Neural progenitor cell (in vitro differentiated cells): ENCODE measurements around the gene METTL23. TPM values are rescaled to one million over a fixed set of nuclear protein-coding genes. Genes with fewer than 3 reads are reported as not detected.

Experiments
- DNase-seq: peaks from one replicate; pipeline ENCODE4 v3.0.0-alpha.2; 2016; ENCODE audit warnings: low spot score
- H2AFZ ChIP-seq: fragments of 200-600 bp; sonication (generic); replicated peaks from 2 replicates; pipeline ENCODE4 v1.6.1; 2016; ENCODE audit warnings: antibody characterized with exemption
- H3F3A ChIP-seq: fragments of 200-600 bp; sonication (generic); 2 replicates; pipeline ENCODE4 v1.6.1; 2016; ENCODE audit warnings: antibody characterized with exemption, low read depth
- H3K27ac ChIP-seq: fragments of 200-600 bp; sonication (generic); 2 replicates; pipeline ENCODE4 v1.5.1; 2016; ENCODE audit warnings: mild to moderate bottlenecking
- H3K27me3 ChIP-seq: fragments of 200-600 bp; sonication (generic); 2 replicates; pipeline ENCODE4 v1.6.1; 2016; ENCODE audit warnings: mild to moderate bottlenecking, moderate library complexity
- H3K36me3 ChIP-seq: fragments of 200-600 bp; sonication (generic); 2 replicates; pipeline ENCODE4 v1.5.1; 2016
- H3K4me1 ChIP-seq: fragments of 200-600 bp; sonication (generic); 2 replicates; pipeline ENCODE4 v1.6.1; 2016; ENCODE audit warnings: mixed run types
- H3K4me2 ChIP-seq: fragments of 200-600 bp; sonication (generic); 2 replicates; pipeline ENCODE4 v1.6.1; 2016
- H3K4me3 ChIP-seq: fragments of 200-600 bp; sonication (generic); 2 replicates; pipeline ENCODE4 v1.5.1; 2016
- H3K79me2 ChIP-seq: fragments of 200-600 bp; sonication (generic); 2 replicates; pipeline ENCODE4 v1.6.1; 2016; ENCODE audit warnings: low read depth
- H3K9ac ChIP-seq: fragments of 200-600 bp; sonication (generic); 2 replicates; pipeline ENCODE4 v1.6.1; 2016
- H3K9me3 ChIP-seq: fragments of 200-600 bp; sonication (generic); 2 replicates; pipeline ENCODE4 v1.5.1; 2016; ENCODE audit warnings: low read depth
- H4K20me1 ChIP-seq: fragments of 200-600 bp; sonication (generic); 2 replicates; pipeline ENCODE4 v1.6.1; 2016; ENCODE audit warnings: low read depth
- H3K27ac Mint-ChIP-seq: 3 replicates; pipeline ENCODE4 v1.8.0; 2021; ENCODE audit warnings: mixed read lengths
- H3K27me3 Mint-ChIP-seq: 2 replicates; pipeline ENCODE4 v1.8.0; 2022; ENCODE audit warnings: low read depth, mild to moderate bottlenecking, inconsistent platforms, moderate library complexity, mixed read lengths; ENCODE audit not compliant: insufficient read depth
- H3K36me3 Mint-ChIP-seq: 3 replicates; pipeline ENCODE4 v1.8.0; 2021; ENCODE audit warnings: mixed read lengths
- H3K4me1 Mint-ChIP-seq: 3 replicates; pipeline ENCODE4 v1.8.0; 2021; ENCODE audit warnings: mixed read lengths
- H3K4me3 Mint-ChIP-seq: 3 replicates; pipeline ENCODE4 v1.8.0; 2021; ENCODE audit warnings: mild to moderate bottlenecking, moderate library complexity, mixed read lengths
- H3K9me3 Mint-ChIP-seq: 3 replicates; pipeline ENCODE4 v1.8.0; 2020; ENCODE audit warnings: mixed read lengths
- EZH2 ChIP-seq: fragments of 200-600 bp; sonication (generic); IDR thresholded peaks from 2 replicates; pipeline ENCODE4 v1.6.1; 2017; ENCODE audit warnings: antibody characterized with exemption, mild to moderate bottlenecking, moderate library complexity
- EZH2phosphoT487 ChIP-seq: fragments of 200-600 bp; sonication (generic); IDR thresholded peaks from 2 replicates; pipeline ENCODE4 v1.6.1; 2017; ENCODE audit warnings: antibody characterized with exemption
- total RNA-seq: library from RNA; depleted of rRNA; stranded (reverse); fragments of >200 nt; gene quantifications from 2 replicates; pipeline ENCODE4 v1.2.3, GENCODE V29; 2015; ENCODE audit warnings: low replicate concordance
- TF ChIP-seq, protein P1 (sequence below): fragments of 200-600 bp; sonication (generic); IDR thresholded peaks from 2 replicates; pipeline ENCODE4 v1.5.1; 2017; ENCODE audit warnings: antibody characterized with exemption, mild to moderate bottlenecking

METTL23 gene
- total RNA-seq, 1 donor from 2014 or later: 38.1 TPM

GRCh38 chr17:76702076-76702475 lies 24.6 kb upstream of the METTL23 start:
- H3K4me2 ChIP-seq: peak overlapping the region; percentile 62
- no peaks in the 10 kb centered on the region for H3K9me3 ChIP-seq
- TF ChIP-seq EZH2phosphoT487 (no peak), EZH2 (no peak)
- TF ChIP-seq, protein P1, sequence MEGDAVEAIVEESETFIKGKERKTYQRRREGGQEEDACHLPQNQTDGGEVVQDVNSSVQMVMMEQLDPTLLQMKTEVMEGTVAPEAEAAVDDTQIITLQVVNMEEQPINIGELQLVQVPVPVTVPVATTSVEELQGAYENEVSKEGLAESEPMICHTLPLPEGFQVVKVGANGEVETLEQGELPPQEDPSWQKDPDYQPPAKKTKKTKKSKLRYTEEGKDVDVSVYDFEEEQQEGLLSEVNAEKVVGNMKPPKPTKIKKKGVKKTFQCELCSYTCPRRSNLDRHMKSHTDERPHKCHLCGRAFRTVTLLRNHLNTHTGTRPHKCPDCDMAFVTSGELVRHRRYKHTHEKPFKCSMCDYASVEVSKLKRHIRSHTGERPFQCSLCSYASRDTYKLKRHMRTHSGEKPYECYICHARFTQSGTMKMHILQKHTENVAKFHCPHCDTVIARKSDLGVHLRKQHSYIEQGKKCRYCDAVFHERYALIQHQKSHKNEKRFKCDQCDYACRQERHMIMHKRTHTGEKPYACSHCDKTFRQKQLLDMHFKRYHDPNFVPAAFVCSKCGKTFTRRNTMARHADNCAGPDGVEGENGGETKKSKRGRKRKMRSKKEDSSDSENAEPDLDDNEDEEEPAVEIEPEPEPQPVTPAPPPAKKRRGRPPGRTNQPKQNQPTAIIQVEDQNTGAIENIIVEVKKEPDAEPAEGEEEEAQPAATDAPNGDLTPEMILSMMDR: no peak
- Mint-ChIP-seq H3K27ac (peak overlapping the region; percentile 1), H3K4me1 (peaks cover 64% of the 10 kb centered on the region), H3K27me3 (peaks cover 7% of the 10 kb centered on the region), H3K4me3 (no peak overlapping the region), H3K9me3 (no peaks in the 10 kb centered on the region), H3K36me3 (no peaks in the 10 kb centered on the region)
- H3K9ac ChIP-seq: no peak overlapping the region
- H3K36me3 ChIP-seq: no peaks in the 10 kb centered on the region
- peaks cover 37% of the 10 kb centered on the region for H3K4me1 ChIP-seq
- no peak for DNase-seq
- no peak overlapping the region for H3K4me3 ChIP-seq
- H3F3A ChIP-seq: peaks cover 26% of the 10 kb centered on the region
- no peak overlapping the region for H2AFZ ChIP-seq
- peaks cover 18% of the 10 kb centered on the region for H4K20me1 ChIP-seq
- H3K79me2 ChIP-seq: peaks cover 16% of the 10 kb centered on the region
- H3K27ac ChIP-seq: no peak overlapping the region
- no peaks in the 10 kb centered on the region for H3K27me3 ChIP-seq

DNA sequence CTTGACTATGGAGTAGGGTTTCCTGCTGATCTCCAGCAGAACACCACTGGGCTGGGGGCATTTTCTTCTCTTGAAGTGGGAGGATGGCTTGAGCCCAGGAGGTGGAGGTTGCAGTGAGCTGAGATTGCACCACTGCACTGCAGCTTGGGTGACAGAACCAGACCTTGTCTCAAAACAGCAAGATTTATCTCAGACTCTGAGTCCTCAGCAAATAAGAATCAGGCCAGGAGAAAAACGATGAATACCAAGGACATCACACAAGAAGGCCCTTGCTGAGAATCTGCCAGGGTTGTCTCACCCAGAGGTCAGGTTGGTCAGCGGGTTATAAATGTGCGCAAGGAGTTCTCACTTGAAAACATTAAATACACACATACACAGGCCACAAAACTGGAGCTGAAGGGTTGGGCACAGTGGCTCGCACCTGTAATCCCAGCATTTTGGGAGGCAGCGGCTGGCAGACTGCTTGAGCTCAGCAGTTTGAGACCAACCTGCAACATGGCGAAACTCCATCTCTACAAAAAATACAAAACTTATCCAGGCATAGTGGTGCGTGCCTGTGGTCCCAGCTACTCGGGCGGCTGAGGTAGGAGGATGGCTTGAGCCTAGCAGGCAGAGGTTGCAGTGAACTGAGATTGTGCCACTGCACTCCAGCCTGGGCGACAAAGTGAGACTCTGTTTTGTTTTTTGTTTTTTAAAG lies 23.6 kb upstream of the METTL23 start:
- Mint-ChIP-seq H3K4me3 (no peak overlapping the region), H3K27ac (no peak overlapping the region), H3K36me3 (no peaks in the 10 kb centered on the region), H3K9me3 (no peaks in the 10 kb centered on the region), H3K4me1 (peaks cover 60% of the 10 kb centered on the region), H3K27me3 (peaks cover 7% of the 10 kb centered on the region)
- Histone ChIP-seq H2AFZ (no peak overlapping the region), H3K4me1 (peaks cover 34% of the 10 kb centered on the region), H3K9ac (no peak overlapping the region), H3K27me3 (no peaks in the 10 kb centered on the region), H3K79me2 (peaks cover 19% of the 10 kb centered on the region), H3K27ac (no peak overlapping the region), H4K20me1 (peaks cover 26% of the 10 kb centered on the region), H3K4me2 (no peak overlapping the region), H3K36me3 (no peaks in the 10 kb centered on the region), H3K4me3 (no peak overlapping the region), H3K9me3 (no peaks in the 10 kb centered on the region), H3F3A (peaks cover 24% of the 10 kb centered on the region)
- TF ChIP-seq, protein P1: no peak
- TF ChIP-seq EZH2phosphoT487 (no peak), EZH2 (no peak)
- DNase-seq: no peak

DNA sequence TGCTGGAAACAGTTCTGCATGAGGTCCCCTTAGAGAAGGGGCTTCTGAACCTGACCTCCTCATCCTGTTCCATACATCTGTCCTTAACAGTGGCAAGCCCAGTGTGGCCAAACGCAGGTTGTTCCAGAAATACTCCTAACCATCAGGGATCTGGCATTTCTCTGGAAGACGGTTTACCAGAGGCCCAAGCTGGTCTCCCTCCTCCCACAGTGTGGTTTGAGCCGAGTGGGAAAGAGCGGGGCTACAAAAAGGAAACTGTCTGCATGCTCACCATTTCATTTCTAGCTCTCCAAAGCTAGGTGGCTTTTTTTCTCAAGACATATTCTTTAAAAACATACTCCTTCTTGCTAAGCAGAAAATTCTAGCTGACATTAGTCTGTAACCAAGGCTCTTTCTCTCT lies 21.8 kb upstream of the METTL23 start:
- Mint-ChIP-seq H3K4me3 (no peak overlapping the region), H3K27me3 (peaks cover 4% of the 10 kb centered on the region), H3K9me3 (no peaks in the 10 kb centered on the region), H3K36me3 (no peaks in the 10 kb centered on the region), H3K4me1 (peaks cover 64% of the 10 kb centered on the region), H3K27ac (no peak overlapping the region)
- Histone ChIP-seq H3K27ac (no peak overlapping the region), H2AFZ (no peak overlapping the region), H3K4me3 (no peak overlapping the region), H3K36me3 (no peaks in the 10 kb centered on the region), H3K4me2 (no peak overlapping the region), H3K9me3 (no peaks in the 10 kb centered on the region), H3F3A (peaks cover 37% of the 10 kb centered on the region), H3K4me1 (peaks cover 45% of the 10 kb centered on the region), H3K9ac (no peak overlapping the region), H3K27me3 (peaks cover 6% of the 10 kb centered on the region), H4K20me1 (peaks cover 37% of the 10 kb centered on the region), H3K79me2 (peaks cover 10% of the 10 kb centered on the region)
- TF ChIP-seq EZH2phosphoT487 (no peak), EZH2 (no peak)
- TF ChIP-seq, protein P1: no peak
- DNase-seq: no peak
